HG02885 (cell line): ENCODE results near the gene CTDNEP1.

Source experiments
- ATAC-seq: cut with Tn5 transposase; IDR thresholded peaks from one replicate; pipeline ENCODE4 v1.9.1; 2021; ENCODE audit warnings: mild to moderate bottlenecking; ENCODE audit not compliant: unreplicated experiment, poor library complexity

The CTDNEP1 gene

GRCh38 chr17:7251661-7252175 lies at the start of gene CTDNEP1:
TSS of gene CTDNEP1 (minus strand) at chr17:7251734. CDS start at chr17:7251296, 438 bp downstream.
- peak; percentile 84 for ATAC-seq

- ATAC-seq = no peak
Observed at GRCh38 chr17:7296189-7296861, 44.8 kb upstream of the CTDNEP1 start.

GRCh38 chr17:7295230-7296180 lies 44.0 kb upstream of the CTDNEP1 start:
- no peak for ATAC-seq

- ATAC-seq = peak; percentile 45
Observed at GRCh38 chr17:7294614-7295153, 43.1 kb upstream of the CTDNEP1 start, which contains the start of gene YBX2. TSS of gene YBX2 (minus strand) at chr17:7294639. CDS start at chr17:7294500, 139 bp downstream.

GRCh38 chr17:7293816-7294613 lies 42.5 kb upstream of the CTDNEP1 start:
- ATAC-seq = no peak

- ATAC-seq = no peak
Observed at GRCh38 chr17:7293159-7293558, 41.6 kb upstream of the CTDNEP1 start.

- ATAC-seq = no peak
Observed at GRCh38 chr17:7292729-7293128, 41.2 kb upstream of the CTDNEP1 start.

GRCh38 chr17:7292194-7292593 lies 40.7 kb upstream of the CTDNEP1 start:
- ATAC-seq = no peak

- no peak for ATAC-seq
Observed at GRCh38 chr17:7290685-7291084, 39.2 kb upstream of the CTDNEP1 start.

- no peak for ATAC-seq
Observed at GRCh38 chr17:7290166-7290565, 38.6 kb upstream of the CTDNEP1 start.

GRCh38 chr17:7289256-7290032 lies 37.9 kb upstream of the CTDNEP1 start:
- ATAC-seq = no peak

GRCh38 chr17:7285679-7286078 lies 34.1 kb upstream of the CTDNEP1 start:
- ATAC-seq = no peak

GRCh38 chr17:7284911-7285310 lies 33.4 kb upstream of the CTDNEP1 start:
- no peak for ATAC-seq

GRCh38 chr17:7283471-7284216 lies 32.1 kb upstream of the CTDNEP1 start:
- no peak for ATAC-seq

- ATAC-seq = no peak
Observed at GRCh38 chr17:7282752-7283321, 31.3 kb upstream of the CTDNEP1 start.

- ATAC-seq = no peak
Observed at GRCh38 chr17:7281953-7282751, 30.6 kb upstream of the CTDNEP1 start.
